Stimulated activated CD4-positive, alpha-beta T cell treated with anti-CD3 and anti-CD28 coated beads, Interleukin-2, amount 100 ng/mL, for 48 hours (primary cell): ENCODE results near the gene USP51.
"Not testable (repeated sequence)": the region's sequence is repeated elsewhere in the genome, so short reads cannot be mapped to it uniquely, and the experiment has no call there.

ENCODE experiments used
- DNase-seq, 2 donors: peaks; one replicate each; pipeline ENCODE4 v3.0.0-alpha.2; 2020

The USP51 gene

DNA sequence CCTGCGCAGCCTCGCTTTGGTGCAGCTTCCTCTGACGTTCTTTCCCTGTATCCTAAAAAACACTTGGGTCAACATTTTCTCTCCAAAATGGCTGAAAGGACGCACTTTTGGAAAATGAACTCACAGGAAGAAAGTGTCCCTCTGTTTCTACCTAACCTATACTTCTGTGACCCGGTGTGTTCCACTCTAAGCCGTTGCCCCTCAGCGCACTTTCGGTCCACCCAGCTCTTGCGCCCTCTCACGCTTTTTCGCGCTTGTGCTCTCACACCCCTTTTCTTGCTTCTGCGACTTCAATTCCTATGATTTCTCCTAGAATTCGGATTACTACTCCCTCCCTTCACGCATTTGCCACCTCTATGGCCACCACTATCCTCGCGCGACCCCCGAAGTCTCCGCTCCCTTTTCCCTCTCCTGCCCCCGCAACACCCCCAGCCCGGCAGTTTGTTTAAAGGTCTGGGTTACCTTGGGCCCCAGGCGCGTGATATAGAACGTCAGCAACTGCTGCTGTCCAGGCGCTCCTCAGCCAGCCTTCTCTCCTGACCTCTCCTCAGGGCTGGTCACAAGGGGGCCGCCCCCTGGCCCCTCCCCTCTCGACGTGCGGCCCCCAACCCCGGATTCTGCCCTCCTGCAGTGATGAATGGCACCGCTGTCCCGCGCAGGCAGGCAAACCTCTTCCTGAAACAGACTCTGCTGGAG, at the start of gene USP51:
Gene USP51, minus strand, starts transcription at position 535 of the 696 bp plus-strand sequence. CDS start 909 bp downstream, outside the sequence.
- DNase-seq = no peak

DNA sequence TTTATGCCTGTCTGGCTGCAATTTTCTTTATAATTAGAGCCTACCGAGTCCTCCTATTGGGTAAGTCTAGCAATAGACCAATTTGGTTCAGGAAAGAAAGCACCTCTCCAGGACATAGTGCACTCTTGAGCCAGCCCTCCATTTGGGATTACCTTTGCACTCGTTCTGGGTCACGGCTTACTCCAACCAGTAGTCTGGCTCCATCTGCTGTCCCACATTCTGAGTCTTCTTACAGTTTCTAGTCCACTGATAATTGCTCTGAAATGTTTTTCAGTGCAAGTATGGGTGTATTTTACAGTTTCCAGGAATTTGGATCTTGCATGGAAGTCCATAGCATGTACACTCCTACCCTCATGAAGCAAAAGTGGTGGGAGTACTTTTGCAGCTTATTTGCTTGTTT, 34.8 kb upstream of the USP51 start:
- no peak for DNase-seq

DNA sequence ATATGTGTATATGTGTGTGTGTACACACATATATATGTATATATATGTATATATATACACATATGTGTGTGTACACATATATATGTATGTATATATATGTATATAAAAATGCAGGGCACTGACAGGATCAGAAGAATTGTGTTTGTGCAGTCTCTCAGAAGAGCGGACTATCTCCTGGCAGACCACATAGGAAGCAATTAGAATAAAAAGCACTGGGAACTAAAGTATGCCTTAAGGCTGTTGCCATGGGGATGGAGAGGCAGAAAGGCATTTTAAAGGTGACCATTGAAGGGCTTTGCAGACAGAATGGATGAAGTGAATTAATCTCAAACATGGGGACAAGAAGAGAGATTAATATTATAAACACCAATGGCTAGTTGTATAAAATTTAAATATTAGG, 33.7 kb upstream of the USP51 start:
- no peak for DNase-seq

- no peak for DNase-seq
Observed at GRCh38 chrX:55522596-55523276, 33.1 kb upstream of the USP51 start.

DNA sequence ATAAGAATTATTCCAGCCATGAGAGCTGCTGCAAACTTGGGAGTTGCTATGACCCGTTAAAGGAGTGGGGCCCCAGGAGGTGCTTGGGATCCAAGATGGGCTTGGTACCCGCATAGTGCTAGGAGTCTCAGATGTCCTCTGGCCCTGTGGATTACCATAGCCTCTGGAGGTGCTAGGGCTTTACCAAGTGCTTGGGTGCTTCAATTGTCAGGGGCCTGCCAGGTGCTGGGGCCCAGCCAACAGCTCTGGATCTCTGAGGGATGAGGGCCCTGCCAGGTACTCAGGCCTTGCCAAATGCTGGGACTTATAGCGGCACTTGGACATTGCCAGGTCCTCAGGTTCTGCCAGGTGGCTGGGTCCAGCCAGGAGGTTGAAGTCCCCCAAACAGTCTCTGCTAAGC, 32.0 kb upstream of the USP51 start:
- no peak for DNase-seq

GRCh38 chrX:55516794-55517481, 27.3 kb upstream of the USP51 start:
- not testable (repeated sequence) for DNase-seq

DNA sequence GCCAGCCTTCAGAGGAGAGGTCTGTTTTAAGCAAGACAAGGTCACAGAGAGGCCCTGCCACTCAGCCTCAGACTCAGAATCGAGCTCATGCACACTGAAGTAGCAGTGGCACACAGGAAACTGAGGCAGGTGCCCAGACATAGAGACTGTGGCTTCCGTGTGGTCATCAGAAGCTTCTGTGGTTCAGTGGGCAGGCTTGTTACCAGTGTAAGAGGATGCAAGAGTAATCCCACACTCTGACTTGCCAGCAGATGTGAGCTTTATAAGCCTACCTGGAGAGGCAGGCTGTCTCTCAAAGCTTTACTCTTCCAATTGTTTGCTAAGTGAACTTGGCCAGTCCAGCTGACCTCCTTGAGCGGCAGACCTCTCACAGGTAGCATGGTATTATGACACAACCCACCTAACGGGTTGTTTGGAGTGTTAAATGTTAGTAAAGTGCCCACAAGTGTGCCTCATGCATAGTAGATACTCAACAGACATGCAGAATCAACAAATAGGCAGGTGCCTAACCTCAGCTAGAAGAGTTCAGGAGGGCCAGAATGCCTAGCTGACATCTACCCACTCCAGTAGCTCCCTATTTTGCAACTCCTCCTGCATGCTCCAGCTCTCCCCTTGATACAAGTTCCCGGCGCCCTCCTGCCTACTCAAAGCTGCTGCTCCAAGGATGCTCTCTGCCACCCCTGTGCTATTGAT, 23.5 kb upstream of the USP51 start:
- DNase-seq = not testable (repeated sequence)

- not testable (repeated sequence) for DNase-seq
Observed at GRCh38 chrX:55508410-55509152, 18.9 kb upstream of the USP51 start.

DNA sequence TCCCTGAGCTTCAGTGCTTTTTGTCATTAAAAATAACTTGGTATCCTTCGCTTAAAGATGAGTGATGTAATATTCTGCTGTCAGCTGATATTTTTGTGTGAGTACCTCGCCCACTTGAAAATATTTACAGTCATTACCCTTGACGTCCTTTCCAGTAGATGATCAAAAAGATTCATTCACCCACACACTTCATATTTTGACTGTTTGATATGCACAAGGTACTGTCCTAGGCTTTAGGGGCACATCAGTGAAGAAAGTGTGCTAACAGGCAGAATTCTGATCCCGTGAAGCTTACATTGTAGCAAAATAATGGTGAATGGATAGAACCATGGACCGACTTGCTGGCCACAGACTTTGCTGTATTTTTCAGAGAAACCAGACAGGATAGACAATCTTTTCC, 18.1 kb upstream of the USP51 start:
- not testable (repeated sequence) for DNase-seq

DNA sequence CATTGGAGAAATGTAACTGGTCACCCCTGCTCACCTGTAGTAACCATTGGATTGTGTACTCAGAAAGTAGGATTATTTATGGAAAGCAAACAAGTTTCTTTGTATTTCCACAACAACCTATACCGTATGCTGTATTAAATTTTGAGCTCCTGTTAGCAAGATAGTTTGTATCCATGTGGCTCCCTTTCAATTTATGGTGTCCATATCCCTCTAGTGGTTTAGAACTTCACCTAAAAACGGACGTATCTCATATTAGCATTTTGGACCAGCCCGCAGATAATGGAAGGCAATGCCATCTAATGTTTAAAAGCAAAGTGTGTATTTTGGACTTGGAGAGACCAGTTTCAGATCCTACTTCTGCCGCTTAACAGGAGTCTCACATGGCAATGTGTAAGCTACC, 17.4 kb upstream of the USP51 start:
- not testable (repeated sequence) for DNase-seq

- no peak for DNase-seq
Observed at GRCh38 chrX:55490974-55491373, 1.3 kb upstream of the USP51 start.

DNA sequence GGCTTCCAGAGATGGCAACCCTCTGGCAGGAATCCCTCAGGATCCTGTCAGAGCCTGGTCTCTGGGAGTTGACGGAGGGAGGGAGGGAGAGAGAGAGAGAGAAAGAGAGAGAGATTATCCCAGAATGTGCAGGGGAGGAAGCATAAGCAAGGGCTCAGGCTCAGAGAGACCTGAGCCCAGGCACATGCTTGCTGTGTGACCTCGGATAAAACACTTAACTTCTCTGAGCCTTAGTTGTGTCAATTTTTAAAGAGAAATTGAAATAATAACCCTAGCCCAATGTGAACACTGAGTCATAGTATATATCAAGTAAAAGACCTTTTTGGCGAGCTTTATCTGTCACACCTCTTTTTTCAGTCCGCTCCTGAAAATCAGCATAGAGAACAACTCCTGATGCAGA, 473 bp upstream of the USP51 start:
- no peak for DNase-seq

DNA sequence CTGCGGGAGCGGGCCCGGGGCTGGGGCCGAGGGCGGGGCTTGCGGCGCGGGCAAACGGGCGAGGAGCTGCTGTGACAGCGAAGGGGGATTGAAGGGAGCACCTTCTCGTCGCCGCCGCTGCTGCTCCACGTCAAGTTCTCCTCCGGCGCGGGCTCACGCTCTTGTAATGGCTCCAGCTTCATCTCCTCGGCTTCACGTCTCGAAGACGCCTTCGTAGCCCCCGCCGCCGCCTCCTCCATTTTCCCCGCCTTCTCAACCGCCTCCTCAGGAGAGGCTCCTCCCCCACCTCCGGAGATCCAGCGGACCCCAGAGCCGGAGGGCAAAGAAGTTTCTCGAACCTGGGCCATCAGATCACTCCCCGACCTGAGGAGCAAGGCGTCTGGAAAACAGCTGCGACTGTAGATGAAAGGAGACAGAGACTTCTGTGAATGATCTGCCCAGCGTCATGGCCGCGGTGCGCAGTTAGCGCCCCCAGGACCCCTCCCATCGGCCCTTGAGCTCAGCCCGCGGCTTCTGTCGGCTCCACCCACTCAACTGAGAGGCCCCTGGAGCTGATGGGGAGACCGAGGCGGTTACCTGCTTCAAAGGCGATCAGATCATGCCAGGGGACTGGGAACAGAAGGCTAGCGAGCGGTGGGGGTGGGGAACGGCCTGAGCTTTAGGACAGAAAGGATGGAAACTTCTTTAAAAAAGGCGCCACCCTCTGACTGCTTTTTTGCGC, 895 bp downstream of the USP51 start:
- peak; percentile 28 to 30 for DNase-seq

- no peak for DNase-seq
Observed at GRCh38 chrX:55488006-55488592, 1.5 kb downstream of the USP51 start.

GRCh38 chrX:55487143-55487542, 2.5 kb downstream of the USP51 start:
- DNase-seq = no peak

GRCh38 chrX:55486736-55487135, 2.9 kb downstream of the USP51 start:
- DNase-seq = no peak

GRCh38 chrX:55484948-55485347, 4.7 kb downstream of the USP51 start:
- DNase-seq = no peak

GRCh38 chrX:55480390-55481062, 9.1 kb downstream of the USP51 start:
- no peak for DNase-seq

DNA sequence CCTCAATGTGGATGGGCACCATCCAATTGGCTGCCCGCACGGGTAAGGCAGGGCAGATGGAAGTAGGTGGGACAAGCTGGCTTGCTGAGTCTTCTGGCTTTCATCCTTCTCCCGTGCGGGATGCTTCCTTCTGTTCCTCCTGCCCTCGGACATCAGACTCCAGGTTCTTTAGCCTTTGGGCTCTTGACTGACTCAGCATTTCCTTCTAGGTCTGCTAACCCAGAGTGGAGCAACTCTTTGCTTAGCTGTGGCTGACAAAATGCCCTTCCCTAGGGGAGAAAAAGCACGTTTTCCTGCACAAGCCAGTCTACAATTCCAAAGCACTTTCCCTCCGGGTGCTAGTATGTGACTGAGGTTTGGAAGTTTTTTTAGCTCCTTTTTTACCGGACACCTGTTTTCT, 9.7 kb downstream of the USP51 start:
- not testable (repeated sequence) for DNase-seq

- DNase-seq = not testable (repeated sequence)
Observed at GRCh38 chrX:55465791-55466190, 23.9 kb downstream of the USP51 start.

- not testable (repeated sequence) for DNase-seq
Observed at GRCh38 chrX:55465108-55465507, 24.5 kb downstream of the USP51 start.
